Naive thymus-derived CD4-positive, alpha-beta T cell (primary cell): Measurements from ENCODE around the gene DNAJC7. TPM values are rescaled to one million over a fixed set of nuclear protein-coding genes. Genes with fewer than 3 reads are reported as not detected.
"Not testable (repeated sequence)": the region's sequence is repeated elsewhere in the genome, so short reads cannot be mapped to it uniquely, and the experiment has no call there.

Source experiments
- ATAC-seq: fragments of 150-1000 bp; cut with Tn5 transposase; 2 replicates; pipeline ENCODE4 v1.10.0; 2021; ENCODE audit warnings: mild to moderate bottlenecking, moderate library complexity
- CTCF ChIA-PET: fragments of 350-600 bp; sonication (Branson Sonifier 250); formaldehyde crosslinking; loops from one replicate; lab custom pipeline; 2021; ENCODE audit warnings: antibody characterized with exemption; lab: Charles Lee
- POLR2A ChIA-PET: fragments of 350-600 bp; sonication (Branson Sonifier 250); formaldehyde crosslinking; loops from one replicate; lab custom pipeline; 2021; ENCODE audit warnings: antibody characterized with exemption, inconsistent platforms; lab: Charles Lee
- DNase-seq, 9 donors: peaks; one replicate each; pipeline versions ENCODE4 v3.0.0 to v3.0.0-alpha.2; 2020 to 2022; ENCODE audit warnings: mixed read lengths in 1 of 9
- H3K27ac ChIP-seq: one replicate; pipeline ENCODE4 v1.7.0; 2013; ENCODE audit warnings: mild to moderate bottlenecking, low read depth, low read length, moderate library complexity
- H3K27me3 ChIP-seq, 2 donors: one replicate each; pipeline ENCODE4 v1.7.0; 2013; ENCODE audit warnings: low read length in 2 of 2, mild to moderate bottlenecking in 2 of 2, moderate library complexity in 2 of 2; ENCODE audit not compliant: control insufficient read depth in 2 of 2, insufficient read depth in 2 of 2
- H3K36me3 ChIP-seq, 3 experiments: 1 replicate in 2 of 3; 2 replicates in 1 of 3; pipeline ENCODE4 v1.7.0; 2013; ENCODE audit warnings: low read length in 3 of 3, mild to moderate bottlenecking in 3 of 3, moderate library complexity in 1 of 3; ENCODE audit not compliant: insufficient read depth in 3 of 3, control insufficient read depth in 2 of 3
- H3K4me1 ChIP-seq, 2 donors: one replicate each; pipeline ENCODE4 v1.7.0; 2013; ENCODE audit warnings: low read length in 2 of 2, mild to moderate bottlenecking in 2 of 2, moderate library complexity in 1 of 2; ENCODE audit not compliant: control insufficient read depth in 2 of 2, insufficient read depth in 2 of 2
- H3K4me3 ChIP-seq: 2 replicates; pipeline ENCODE4 v1.7.0; 2013; ENCODE audit warnings: mild to moderate bottlenecking, low read length
- H3K9me3 ChIP-seq, 3 experiments: 1 replicate in 2 of 3; 2 replicates in 1 of 3; pipeline ENCODE4 v1.7.0; 2013; ENCODE audit warnings: low read length in 3 of 3; ENCODE audit not compliant: control insufficient read depth in 2 of 3
- H3K27ac Mint-ChIP-seq, 9 donors: one replicate each; pipeline ENCODE4 v1.8.0; 2020 to 2022; ENCODE audit warnings: mixed read lengths in 9 of 9, mild to moderate bottlenecking in 8 of 9, moderate library complexity in 5 of 9, inconsistent platforms in 2 of 9
- H3K27me3 Mint-ChIP-seq, 5 donors: one replicate each; pipeline ENCODE4 v1.8.0; 2021 to 2022; ENCODE audit warnings: mixed read lengths in 5 of 5, mild to moderate bottlenecking in 1 of 5
- H3K36me3 Mint-ChIP-seq, 5 donors: one replicate each; pipeline ENCODE4 v1.8.0; 2020 to 2022; ENCODE audit warnings: mixed read lengths in 5 of 5, mild to moderate bottlenecking in 3 of 5, inconsistent platforms in 1 of 5
- H3K4me1 Mint-ChIP-seq, 7 donors: one replicate each; pipeline ENCODE4 v1.8.0; 2020 to 2022; ENCODE audit warnings: mixed read lengths in 7 of 7, mild to moderate bottlenecking in 3 of 7, inconsistent platforms in 1 of 7
- H3K4me3 Mint-ChIP-seq, 10 donors: one replicate each; pipeline ENCODE4 v1.8.0; 2020 to 2022; ENCODE audit warnings: mild to moderate bottlenecking in 10 of 10, mixed read lengths in 10 of 10, moderate library complexity in 6 of 10, inconsistent platforms in 2 of 10
- H3K9me3 Mint-ChIP-seq, 11 donors: one replicate each; pipeline ENCODE4 v1.8.0; 2020 to 2022; ENCODE audit warnings: mixed read lengths in 11 of 11, mild to moderate bottlenecking in 4 of 11, inconsistent platforms in 1 of 11, moderate library complexity in 1 of 11
- intact Hi-C, 2 donors: fragments of 100-400 bp; cut with micrococcal nuclease; formaldehyde crosslinking; loops; one replicate each; pipeline ENCODE4 v1.15.1; 2023
- polyA plus RNA-seq, 2 donors: library from polyadenylated mRNA; unstranded; fragments of 300-500 nt; fragmentation: Illumina TruSeq; gene quantifications; one replicate each; pipeline ENCODE4 v1.2.3, GENCODE V29; 2021
- total RNA-seq, 6 experiments: library from RNA in 5 of 6; stranded (reverse) in 5 of 6; gene quantifications; 1 replicate in 5 of 6; 2 replicates in 1 of 6; pipeline ENCODE4 v1.2.3 and lab custom pipeline; 2021 to 2026

DNAJC7 gene
- total and polyA plus RNA-seq, 7 experiments from 2014 or later, result 65.4 to 145 (median 107) TPM

DNA sequence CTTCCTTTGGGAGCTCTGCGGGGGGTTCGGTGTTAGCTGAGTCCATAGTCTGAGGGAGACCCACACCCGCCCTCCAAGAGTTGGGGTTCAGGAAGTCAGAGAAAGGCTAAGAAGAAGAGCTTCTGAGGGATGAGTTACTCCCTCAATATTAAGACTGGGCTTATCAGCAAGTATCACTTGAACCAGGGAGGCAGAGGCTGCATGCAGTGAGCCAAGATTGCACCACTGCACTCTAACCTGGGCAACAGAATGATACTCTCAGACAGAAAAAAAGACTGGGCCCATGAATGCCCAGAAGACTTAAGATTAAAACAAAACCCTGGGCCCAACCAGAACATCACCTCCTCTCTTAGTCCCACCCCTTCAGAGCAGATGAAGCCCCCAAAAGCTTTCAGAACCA lies 8.7 kb upstream of the DNAJC7 start:
- Mint-ChIP-seq H3K9me3 (no peaks in the 10 kb centered on the region), H3K36me3 (peaks cover 0 to 9% (median 7%) of the 10 kb centered on the region in 5 donors), H3K27ac (peak overlapping the region in 2 of 9 donors; percentile 38 to 46), H3K4me1 (peaks cover 6 to 19% (median 17%) of the 10 kb centered on the region in 7 donors), H3K4me3 (no peak overlapping the region), H3K27me3 (peaks cover 0 to 8% (median 0%) of the 10 kb centered on the region in 5 donors)
- Histone ChIP-seq H3K36me3 (peaks cover 0 to 23% (median 0%) of the 10 kb centered on the region in 3 experiments), H3K4me3 (no peak overlapping the region), H3K27ac (no peak overlapping the region), H3K27me3 (no peaks in the 10 kb centered on the region), H3K4me1 (peaks cover 1 to 6% of the 10 kb centered on the region in 2 donors), H3K9me3 (no peaks in the 10 kb centered on the region)
- ChIA-PET POLR2A (interaction anchor here (1.0 to 2.3 kb wide), 2 partner anchors 9 to 87 kb away, joined by 3 to 8 read pairs; partner anchors contain the start of genes DHX58 and DNAJC7), CTCF (interaction anchor here (0.5 to 4.1 kb wide), 18 partner anchors 8 to 294 kb away, joined by 3 to 22 read pairs (median 4); partner anchors contain the start of genes DHX58, DNAJC7, HSPB9 and KAT2A)
- DNase-seq (no peak), ATAC-seq (no peak)
- intact Hi-C loops, result loop anchor here (1.0 kb wide), 4 partner anchors 24 to 90 kb away; partner anchors contain the start of gene C17orf113 (in 1 of the 2)

DNA sequence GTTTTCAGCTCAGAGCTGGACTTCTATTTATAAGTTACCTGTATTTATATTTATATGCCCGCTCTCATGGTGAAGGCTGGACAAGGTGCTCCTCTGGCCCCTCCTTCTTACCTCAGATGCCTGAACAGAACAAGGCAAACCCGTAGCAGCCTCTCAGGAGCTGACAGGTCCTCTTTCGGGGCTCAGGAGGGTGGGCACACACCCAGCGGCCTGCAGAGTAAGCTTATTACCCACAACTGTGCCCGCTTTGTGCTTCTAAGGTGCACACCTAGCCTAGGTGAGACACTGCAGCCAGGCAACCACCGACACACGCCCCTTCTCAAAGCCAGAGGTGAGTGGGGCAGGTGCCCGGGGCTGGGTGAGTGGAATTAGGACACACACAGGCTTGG lies 7.9 kb upstream of the DNAJC7 start:
- Mint-ChIP-seq H3K4me3 (no peak overlapping the region), H3K9me3 (no peaks in the 10 kb centered on the region), H3K4me1 (peaks cover 6 to 26% (median 24%) of the 10 kb centered on the region in 7 donors), H3K27me3 (peaks cover 0 to 8% (median 0%) of the 10 kb centered on the region in 5 donors), H3K36me3 (peaks cover 0 to 9% (median 7%) of the 10 kb centered on the region in 5 donors), H3K27ac (peak overlapping the region in 3 of 9 donors; percentile 18 to 75 (median 37))
- no peak overlapping the region for H3K4me3 ChIP-seq
- intact Hi-C loops, result loop anchor here (1.0 kb wide), 4 partner anchors 25 to 91 kb away; partner anchors contain the start of gene C17orf113 (in 1 of the 2)
- no peak overlapping the region for H3K27ac ChIP-seq
- ATAC-seq (no peak), DNase-seq (no peak)
- H3K36me3 ChIP-seq, result peaks cover 0 to 23% (median 0%) of the 10 kb centered on the region in 3 experiments
- H3K4me1 ChIP-seq, result peaks cover 9 to 11% of the 10 kb centered on the region in 2 donors
- H3K27me3 ChIP-seq, result no peaks in the 10 kb centered on the region
- ChIA-PET POLR2A (interaction anchor here (1.6 to 2.3 kb wide), 2 partner anchors 23 to 88 kb away, joined by 3 to 8 read pairs; partner anchors contain the start of gene DHX58), CTCF (interaction anchor here (0.7 to 4.1 kb wide), 16 partner anchors 8 to 98 kb away, joined by 3 to 22 read pairs (median 6); partner anchors contain the start of genes CNP, DHX58, DNAJC7 and HSPB9)
- H3K9me3 ChIP-seq, result no peaks in the 10 kb centered on the region

DNA sequence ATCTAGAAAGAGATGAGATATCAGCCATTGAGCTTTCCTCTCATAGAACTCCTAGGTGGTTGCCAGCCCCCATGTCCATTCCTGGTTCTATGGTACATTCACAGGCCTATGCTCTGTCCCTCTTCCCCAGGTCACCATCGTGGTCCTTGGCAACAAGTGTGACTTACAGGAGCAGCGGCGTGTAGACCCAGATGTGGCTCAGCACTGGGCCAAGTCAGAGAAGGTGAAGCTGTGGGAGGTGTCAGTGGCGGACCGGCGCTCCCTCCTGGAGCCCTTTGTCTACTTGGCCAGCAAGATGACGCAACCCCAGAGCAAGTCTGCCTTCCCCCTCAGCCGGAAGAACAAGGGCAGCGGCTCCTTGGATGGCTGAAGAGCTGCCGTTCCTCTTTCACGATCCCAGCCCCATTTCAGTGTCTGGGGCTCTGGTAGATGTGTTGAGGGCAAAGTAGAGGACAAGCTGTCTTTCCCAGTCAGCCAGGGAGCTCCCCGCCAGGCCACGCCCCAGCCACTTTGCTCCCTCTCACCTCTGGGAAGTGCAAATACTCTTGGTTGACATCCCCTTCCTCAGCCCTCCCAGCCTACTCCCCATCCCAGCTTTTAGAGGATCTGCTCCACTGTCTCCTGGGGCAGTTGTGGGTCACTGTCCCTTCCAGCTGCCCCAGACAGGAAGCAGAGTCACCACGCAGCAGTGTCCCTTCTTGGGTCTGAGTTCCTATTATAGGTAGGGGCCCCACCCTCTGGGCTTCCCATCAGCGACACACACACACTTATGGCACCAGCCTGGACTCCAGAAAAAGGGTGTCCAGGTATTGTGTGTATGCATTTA lies 6.5 kb upstream of the DNAJC7 start:
- intact Hi-C loops, result no loop called here
- Mint-ChIP-seq H3K4me3 (no peak overlapping the region), H3K4me1 (peaks cover 17 to 38% (median 32%) of the 10 kb centered on the region in 7 donors), H3K36me3 (peaks cover 0 to 12% (median 7%) of the 10 kb centered on the region in 5 donors), H3K27ac (peak overlapping the region in 3 of 9 donors; percentile 16 to 38 (median 34)), H3K27me3 (peaks cover 0 to 7% (median 0%) of the 10 kb centered on the region in 5 donors), H3K9me3 (no peaks in the 10 kb centered on the region)
- no peak for ATAC-seq
- H3K27ac ChIP-seq, result no peak overlapping the region
- H3K36me3 ChIP-seq, result peaks cover 0 to 26% (median 0%) of the 10 kb centered on the region in 3 experiments
- H3K4me1 ChIP-seq, result peaks cover 9 to 15% of the 10 kb centered on the region in 2 donors
- CTCF ChIA-PET, result interaction anchor here (0.7 to 4.1 kb wide), 13 partner anchors 10 to 172 kb away, joined by 3 to 22 read pairs (median 4); partner anchors contain the start of genes DHX58 and KAT2A
- H3K27me3 ChIP-seq, result no peaks in the 10 kb centered on the region
- DNase-seq, result no peak
- H3K4me3 ChIP-seq, result no peak overlapping the region
- no peaks in the 10 kb centered on the region for H3K9me3 ChIP-seq
- POLR2A ChIA-PET, result interaction anchor here (0.7 to 1.6 kb wide), 4 partner anchors 17 to 91 kb away, joined by 3 to 9 read pairs (median 5); partner anchors contain the start of gene DHX58

DNA sequence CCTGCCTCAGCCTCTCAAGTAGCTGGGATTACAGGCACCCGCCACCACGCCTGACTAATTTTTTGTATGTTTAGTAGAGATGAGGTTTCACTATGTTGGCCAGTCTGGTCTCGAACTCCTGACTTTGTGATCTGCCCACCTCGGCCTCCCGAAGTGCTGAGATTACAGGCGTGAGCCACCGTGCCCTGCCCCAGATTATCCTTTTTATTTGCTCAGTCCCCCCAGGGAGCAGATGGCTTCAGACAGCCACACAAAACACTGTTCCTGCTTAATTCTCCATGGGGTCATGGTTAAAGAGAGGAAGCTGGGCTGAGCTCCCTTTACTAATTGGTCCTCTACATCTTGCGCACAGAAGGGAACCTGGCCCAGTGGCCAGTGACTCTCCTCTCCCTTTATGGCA lies 3.6 kb upstream of the DNAJC7 start:
- not testable (repeated sequence) for H3K27me3 ChIP-seq, H3K9me3 ChIP-seq, ATAC-seq, H3K27me3 Mint-ChIP-seq, DNase-seq, H3K9me3 Mint-ChIP-seq
- peaks cover 4 to 13% (median 7%) of the 10 kb centered on the region in 5 donors for H3K36me3 Mint-ChIP-seq
- POLR2A ChIA-PET, result interaction anchor here (0.6 to 7.6 kb wide), 11 partner anchors 8 to 1340 kb away, joined by 3 to 71 read pairs (median 4); partner anchors contain the start of genes CNP, DHX58 and KAT2A
- intact Hi-C loops, result loop anchor here (1.0 to 2.0 kb wide), 3 partner anchors 100 to 160 kb away; partner anchors contain the start of genes KAT2A (in 1 of the 2) and KCNH4 (in 1 of the 2)
- Histone ChIP-seq H3K27ac (peak overlapping the region; percentile 84), H3K4me1 (peaks cover 23 to 30% of the 10 kb centered on the region in 2 donors), H3K36me3 (peaks cover 0 to 36% (median 0%) of the 10 kb centered on the region in 3 experiments), H3K4me3 (peak overlapping the region; percentile 85)
- peaks cover 37 to 63% (median 51%) of the 10 kb centered on the region in 7 donors for H3K4me1 Mint-ChIP-seq
- H3K27ac Mint-ChIP-seq, result peak overlapping the region; percentile 23 to 90 (median 60)
- H3K4me3 Mint-ChIP-seq, result peak overlapping the region; percentile 91 to 100 (median 98)
- CTCF ChIA-PET, result interaction anchor here (0.6 to 1.9 kb wide), 7 partner anchors 10 to 574 kb away, joined by 3 to 7 read pairs (median 4); no protein-coding TSS in a partner anchor

DNA sequence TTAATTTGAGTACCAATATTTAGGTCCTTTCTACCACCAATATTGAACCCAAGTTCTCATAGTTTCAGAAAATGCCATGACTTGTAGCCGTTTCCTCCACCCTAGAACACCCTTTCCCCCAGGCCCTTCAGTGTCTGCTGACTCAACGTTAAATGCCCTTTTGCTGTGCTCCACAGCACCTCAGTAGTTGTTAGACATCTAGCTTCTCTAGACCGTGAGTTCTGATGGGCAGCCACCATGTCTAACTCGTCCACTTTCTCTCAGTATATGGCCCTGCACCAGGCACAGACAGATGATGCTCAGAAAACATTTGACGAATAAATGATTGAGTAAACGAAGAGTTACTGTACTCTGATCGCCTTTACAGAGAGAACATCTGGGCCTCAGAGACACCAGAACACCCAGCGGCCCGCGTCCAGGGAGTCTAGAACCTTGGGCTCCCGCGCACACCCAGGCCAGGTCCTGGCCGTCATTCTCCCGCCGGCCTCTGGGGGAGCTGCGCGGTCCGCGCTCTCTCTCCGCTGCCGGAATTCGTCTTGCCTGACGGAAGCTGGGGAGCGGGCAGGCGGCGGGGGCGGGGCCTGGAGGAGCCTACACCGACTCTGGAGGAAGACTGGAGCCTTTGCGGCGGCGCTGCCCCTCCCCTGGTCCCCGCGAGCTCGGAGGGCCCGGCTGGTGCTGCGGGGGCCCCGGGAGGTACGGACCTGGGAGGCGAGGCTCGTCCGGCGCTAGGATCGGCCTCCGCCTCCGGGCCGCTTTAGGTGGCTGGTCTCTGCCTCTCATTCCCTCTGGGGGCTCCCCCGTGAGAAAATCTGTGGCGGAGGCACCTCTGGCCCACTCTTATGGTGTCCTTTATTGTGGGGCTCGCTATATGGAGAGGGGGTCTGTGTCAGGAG lies 2.5 kb upstream of the DNAJC7 start, which contains the start of gene NKIRAS2:
NKIRAS2 (plus strand) TSS at position 582 of the 896 bp plus-strand sequence. CDS start 1,488 bp downstream, outside the sequence.
- ATAC-seq, result peak; percentile 88
- H3K9me3 ChIP-seq, result no peaks in the 10 kb centered on the region
- intact Hi-C loops, result loop anchor here (1.0 to 10.0 kb wide), 9 partner anchors 102 to 1368 kb away; partner anchors contain the start of genes KCNH4 (in 2 of the 2), BECN1 (in 1 of the 2), KAT2A (in 1 of the 2) and KLHL11 (in 1 of the 2)
- peak within 1 kb of the TSS; percentile 84 for H3K27ac ChIP-seq
- Mint-ChIP-seq H3K36me3 (peaks cover 1 to 12% (median 4%) of the 10 kb centered on the region in 5 donors), H3K4me1 (peaks cover 44 to 69% (median 56%) of the 10 kb centered on the region in 7 donors), H3K4me3 (peak within 1 kb of the TSS; percentile 91 to 100 (median 99)), H3K9me3 (peaks cover 0 to 2% (median 0%) of the 10 kb centered on the region in 11 donors), H3K27me3 (no peaks in the 10 kb centered on the region), H3K27ac (peak within 1 kb of the TSS; percentile 77 to 99 (median 90))
- no peaks in the 10 kb centered on the region for H3K27me3 ChIP-seq
- H3K4me1 ChIP-seq, result peaks cover 32 to 37% of the 10 kb centered on the region in 2 donors
- CTCF ChIA-PET, result interaction anchor here (0.5 to 1.9 kb wide), 13 partner anchors 11 to 575 kb away, joined by 3 to 7 read pairs (median 3); partner anchors contain the start of genes ACLY and CNP
- peaks cover 0 to 36% (median 0%) of the 10 kb centered on the region in 3 experiments for H3K36me3 ChIP-seq
- peak within 1 kb of the TSS; percentile 85 for H3K4me3 ChIP-seq
- POLR2A ChIA-PET, result interaction anchor here (0.7 to 7.6 kb wide), 14 partner anchors 9 to 1341 kb away, joined by 3 to 71 read pairs (median 4); partner anchors contain the start of genes CNP, DHX58, EIF1 and KAT2A
- peak; percentile 83 to 97 (median 89) for DNase-seq
